ENCODE data around the gene ABTB2. TPM values are rescaled to one million over a fixed set of nuclear protein-coding genes. Genes with fewer than 3 reads are reported as not detected.

ABTB2 gene
- total and polyA plus RNA-seq, 9 of the 15 experiments (the other 6 are each of a cell fraction or from before 2014, with no cell fraction given), result 0.03 to 0.18 (median 0.12) TPM; not detected in 2

GRCh38 chr11:34263441-34264091, 94.2 kb downstream of the ABTB2 start:
- intact Hi-C loops (cut with micrococcal nuclease), result no loop called here

GRCh38 chr11:34262531-34263081, 95.2 kb downstream of the ABTB2 start:
- peaks cover 4% of the 10 kb centered on the region for H3K9me1 ChIP-seq (ENCODE audit: control insufficient read depth, insufficient read depth, low read length)
- DNase-seq (ENCODE audit: extremely low read depth in 1 of 4, low spot score in 3 of 4) (no peak), FAIRE-seq (no peak), ATAC-seq (no peak)
- in situ Hi-C loops (cut with MboI) (no loop called here), intact Hi-C loops (cut with micrococcal nuclease) (no loop called here)
- 3% methylated on average over 8 of the region's 8 CpGs for WGBS (ENCODE audit: insufficient coverage, low coverage, missing lambda C conversion rate)
- peaks cover 20 to 49% of the 10 kb centered on the region in 2 experiments; a peak in 3 of 5 replicates for H3K27me3 ChIP-seq (ENCODE audit: control insufficient read depth in 2 of 2, insufficient read depth in 2 of 2, low read length in 2 of 2)
- no peaks in the 10 kb centered on the region for H3K79me2 ChIP-seq (ENCODE audit: control insufficient read depth, insufficient read depth, low read length)
- H4K20me1 ChIP-seq (replicated peaks; ENCODE audit: control insufficient read depth, insufficient read depth, low read length), result 0 out of 2 replicates have a peak, but pooled peaks cover 3% of the 10 kb centered on the region
- no peak overlapping the region for H3K27ac ChIP-seq (ENCODE audit: extremely low read depth, low read depth, low read length)
- no peak for TF ChIP-seq SMAD2 (IDR thresholded peaks at IDR 0.05; ENCODE audit: low read depth, low read length)
- no peak for TF ChIP-seq ZNF584 (CRISPR knock-in tag; IDR thresholded peaks at IDR 0.05; ENCODE audit: low read depth)
- no peak for TF ChIP-seq ZBTB8A (IDR thresholded peaks at IDR 0.05; ENCODE audit: partially characterized antibody)
- TF ChIP-seq ARHGAP35 (IDR thresholded peaks at IDR 0.05; ENCODE audit: partially characterized antibody), result no peak
- TF ChIP-seq, protein P1, sequence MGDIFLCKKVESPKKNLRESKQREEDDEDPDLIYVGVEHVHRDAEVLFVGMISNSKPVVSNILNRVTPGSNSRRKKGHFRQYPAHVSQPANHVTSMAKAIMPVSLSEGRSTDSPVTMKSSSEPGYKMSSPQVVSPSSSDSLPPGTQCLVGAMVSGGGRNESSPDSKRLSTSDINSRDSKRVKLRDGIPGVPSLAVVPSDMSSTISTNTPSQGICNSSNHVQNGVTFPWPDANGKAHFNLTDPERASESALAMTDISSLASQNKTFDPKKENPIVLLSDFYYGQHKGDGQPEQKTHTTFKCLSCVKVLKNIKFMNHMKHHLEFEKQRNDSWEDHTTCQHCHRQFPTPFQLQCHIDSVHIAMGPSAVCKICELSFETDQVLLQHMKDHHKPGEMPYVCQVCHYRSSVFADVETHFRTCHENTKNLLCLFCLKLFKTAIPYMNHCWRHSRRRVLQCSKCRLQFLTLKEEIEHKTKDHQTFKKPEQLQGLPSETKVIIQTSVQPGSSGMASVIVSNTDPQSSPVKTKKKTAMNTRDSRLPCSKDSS (IDR thresholded peaks at IDR 0.05; ENCODE audit: low read depth, partially characterized antibody), result no peak
- no peak for TF ChIP-seq ZNF76 (CRISPR knock-in tag; IDR thresholded peaks at IDR 0.05; ENCODE audit: borderline replicate concordance)
- no peak for TF ChIP-seq ZNF561 (CRISPR knock-in tag; conservative IDR thresholded peaks at IDR 0.05)
- TF ChIP-seq GMEB1 (CRISPR knock-in tag; IDR thresholded peaks at IDR 0.05), result no peak
- no peak overlapping the region for H3K4me2 ChIP-seq (ENCODE audit: insufficient read depth, low read length)
- no peak overlapping the region for H2AFZ ChIP-seq (ENCODE audit: low read depth, low read length)
- BruUV-seq (replicated peaks), result no TSS peak
- POLR2A ChIA-PET, result interaction anchor here (0.7 to 1.4 kb wide), 4 partner anchors 13 to 84 kb away, joined by 3 to 4 read pairs (median 3); no protein-coding TSS in a partner anchor
- no peaks in the 10 kb centered on the region for H3K9me3 ChIP-seq (replicated peaks; ENCODE audit: control insufficient read depth, insufficient read depth, low read depth, low read length)
- H3K4me1 ChIP-seq (replicated peaks in 1 of 2; ENCODE audit: control insufficient read depth in 2 of 2, insufficient read depth in 2 of 2, low read length in 2 of 2), result peaks cover 0 to 4% of the 10 kb centered on the region in 2 experiments; a peak in 2 of 5 replicates
- CTCF ChIA-PET (ENCODE audit: low intra/inter-chr PET ratio), result no interaction called here
- H3K36me3 ChIP-seq (ENCODE audit: control insufficient read depth, insufficient read depth, low read length), result no peaks in the 10 kb centered on the region
- no peak overlapping the region for H3K4me3 ChIP-seq
- no peak overlapping the region for H3K9ac ChIP-seq (ENCODE audit: insufficient read depth in 1 of 2, low read depth in 2 of 2, low read length in 2 of 2)

More at GRCh38 chr11:34263441-34264091, 94.2 kb downstream of the ABTB2 start:
- ChIA-PET CTCF (ENCODE audit: low intra/inter-chr PET ratio) (no interaction called here), POLR2A (interaction anchor here (0.7 to 1.4 kb wide), 4 partner anchors 12 to 226 kb away, joined by 3 to 4 read pairs (median 3); no protein-coding TSS in a partner anchor)
- no peak for TF ChIP-seq DPF2 (IDR thresholded peaks at IDR 0.05)
- 0 out of 2 replicates have a peak, but pooled peaks have one; percentile 26 for TF ChIP-seq CTBP1 (IDR thresholded peaks at IDR 0.05; ENCODE audit: borderline replicate concordance)
- peak; percentile 54 for TF ChIP-seq FOSL1 (tag; conservative IDR thresholded peaks at IDR 0.05)
- TF ChIP-seq NRF1 (conservative IDR thresholded peaks at IDR 0.05 in 1 of 2, IDR thresholded peaks at IDR 0.05 in 1 of 2), result peak; percentile 45 to 46; a peak in 3 of 4 replicates
- TF ChIP-seq JUND (IDR thresholded peaks at IDR 0.05; ENCODE audit: borderline replicate concordance, low read depth, low read length), result no peak
- no peak for TF ChIP-seq JUND (tag; IDR thresholded peaks at IDR 0.05; ENCODE audit: borderline replicate concordance, low read depth, low read length)
- WGBS (ENCODE audit: insufficient coverage, low coverage, missing lambda C conversion rate), result 5% methylated on average over 7 of the region's 7 CpGs
- ATAC-seq (no peak), FAIRE-seq (no peak), DNase-seq (ENCODE audit: extremely low read depth in 1 of 4, low spot score in 3 of 4) (no peak)
- Histone ChIP-seq H3K79me2 (ENCODE audit: control insufficient read depth, insufficient read depth, low read length) (no peaks in the 10 kb centered on the region), H3K27me3 (ENCODE audit: control insufficient read depth in 2 of 2, insufficient read depth in 2 of 2, low read length in 2 of 2) (peaks cover 21 to 53% of the 10 kb centered on the region in 2 experiments; a peak in 3 of 5 replicates), H3K9me3 (replicated peaks; ENCODE audit: control insufficient read depth, insufficient read depth, low read depth, low read length) (no peaks in the 10 kb centered on the region), H4K20me1 (replicated peaks; ENCODE audit: control insufficient read depth, insufficient read depth, low read length) (0 out of 2 replicates have a peak, but pooled peaks cover 3% of the 10 kb centered on the region), H3K4me3 (no peak overlapping the region), H3K36me3 (ENCODE audit: control insufficient read depth, insufficient read depth, low read length) (no peaks in the 10 kb centered on the region), H3K4me1 (replicated peaks in 1 of 2; ENCODE audit: control insufficient read depth in 2 of 2, insufficient read depth in 2 of 2, low read length in 2 of 2) (peaks cover 0 to 4% of the 10 kb centered on the region in 2 experiments; a peak in 2 of 5 replicates), H3K4me2 (ENCODE audit: insufficient read depth, low read length) (no peak overlapping the region), H3K9ac (ENCODE audit: insufficient read depth in 1 of 2, low read depth in 2 of 2, low read length in 2 of 2) (no peak overlapping the region), H3K27ac (ENCODE audit: extremely low read depth, low read depth, low read length) (no peak overlapping the region), H3K9me1 (ENCODE audit: control insufficient read depth, insufficient read depth, low read length) (peaks cover 4% of the 10 kb centered on the region), H2AFZ (ENCODE audit: low read depth, low read length) (no peak overlapping the region)
- in situ Hi-C loops (cut with MboI), result no loop called here
- BruUV-seq (replicated peaks), result no TSS peak

Data from K562 (cell line).